SK-N-MC (cell line): ENCODE measurements around the gene ZKSCAN3.

ENCODE experiments used
- EZH2 ChIP-seq: fragments of 200-600 bp; sonication (generic); IDR thresholded peaks from one replicate; pipeline ENCODE4 v1.6.1; 2017; ENCODE audit warnings: antibody characterized with exemption
- POLR2AphosphoS5 ChIP-seq: IDR thresholded peaks from 2 replicates; pipeline ENCODE4 v1.6.1; 2012; ENCODE audit warnings: mild to moderate bottlenecking, low read depth, low read length, borderline replicate concordance

DNA sequence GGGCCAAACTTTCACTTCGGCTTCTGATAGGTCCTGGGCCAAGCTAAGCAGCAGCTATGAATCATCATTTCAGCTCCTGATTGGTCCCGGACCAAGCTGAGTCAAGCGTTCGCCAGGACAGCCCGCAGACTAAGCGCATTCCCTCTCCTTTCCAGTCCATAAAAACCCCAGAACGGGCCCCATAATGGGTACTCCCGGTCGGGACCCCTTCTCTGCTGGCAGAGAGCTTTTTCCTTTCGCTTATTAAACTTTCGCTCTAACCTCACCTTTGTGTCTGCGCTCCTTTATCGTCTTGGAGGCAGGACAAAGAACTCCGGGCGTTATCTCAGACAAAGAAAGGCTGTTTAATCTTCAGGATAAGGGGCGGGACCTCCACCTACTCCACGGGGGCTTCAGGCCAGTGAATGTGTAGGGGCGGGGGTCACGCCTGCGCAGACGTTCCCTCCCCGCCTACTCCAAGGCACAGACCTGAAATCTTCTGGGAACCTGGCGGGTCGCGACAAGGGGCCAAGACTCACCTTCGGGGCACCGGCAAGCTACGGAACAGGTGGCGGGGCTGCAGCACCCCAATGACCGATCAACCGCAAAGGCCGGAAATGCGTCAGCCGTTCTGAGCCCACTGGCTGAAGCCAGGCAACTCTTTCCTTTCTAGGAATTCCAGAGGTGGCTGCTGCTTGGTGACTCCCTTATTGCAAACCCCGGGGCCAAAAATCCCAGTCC lies 14.0 kb upstream of the ZKSCAN3 start, which contains the start of gene ZSCAN31:
- TF ChIP-seq EZH2: no peak
- peak; percentile 92 for TF ChIP-seq POLR2AphosphoS5
